Hepatocyte (in vitro differentiated cells): Measurements from ENCODE around the gene CCDC183. TPM values are rescaled to one million over a fixed set of nuclear protein-coding genes. Genes with fewer than 3 reads are reported as not detected.
"Not testable (repeated sequence)": the region's sequence is repeated elsewhere in the genome, so short reads cannot be mapped to it uniquely, and the experiment has no call there.

Experiments
- DNase-seq: peaks from one replicate; pipeline ENCODE4 v3.0.0-alpha.2; 2016; ENCODE audit warnings: low spot score
- H2AFZ ChIP-seq: fragments of 200-600 bp; sonication (generic); 2 replicates; pipeline ENCODE4 v1.6.0; 2016; ENCODE audit warnings: antibody characterized with exemption, mild to moderate bottlenecking
- H3K27ac ChIP-seq: fragments of 200-600 bp; sonication (generic); 2 replicates; pipeline ENCODE4 v1.5.1; 2016; ENCODE audit warnings: mild to moderate bottlenecking
- H3K27me3 ChIP-seq: fragments of 200-600 bp; sonication (generic); 2 replicates; pipeline ENCODE4 v1.6.1; 2016
- H3K36me3 ChIP-seq: fragments of 200-600 bp; sonication (generic); replicated peaks from 2 replicates; pipeline ENCODE4 v1.5.1; 2016; ENCODE audit warnings: low read depth; ENCODE audit not compliant: insufficient read depth
- H3K4me1 ChIP-seq: fragments of 200-600 bp; sonication (generic); 2 replicates; pipeline ENCODE4 v1.5.1; 2016; ENCODE audit warnings: mild to moderate bottlenecking, moderate library complexity; ENCODE audit not compliant: insufficient read depth
- H3K4me2 ChIP-seq: fragments of 200-600 bp; sonication (generic); 2 replicates; pipeline ENCODE4 v1.6.0; 2016
- H3K4me3 ChIP-seq: fragments of 200-600 bp; sonication (generic); 2 replicates; pipeline ENCODE4 v1.5.1; 2016; ENCODE audit warnings: mild to moderate bottlenecking
- H3K79me2 ChIP-seq: fragments of 200-600 bp; sonication (generic); 2 replicates; pipeline ENCODE4 v1.6.0; 2017; ENCODE audit warnings: mild to moderate bottlenecking
- H3K9me2 ChIP-seq: fragments of 200-600 bp; sonication (generic); replicated peaks from 2 replicates; pipeline ENCODE4 v1.6.0; 2017; ENCODE audit warnings: mild to moderate bottlenecking; ENCODE audit not compliant: insufficient read depth
- H3K9me3 ChIP-seq: fragments of 200-600 bp; sonication (generic); 2 replicates; pipeline ENCODE4 v1.5.1; 2016; ENCODE audit warnings: low read depth, mild to moderate bottlenecking
- H4K20me1 ChIP-seq: fragments of 200-600 bp; sonication (generic); 2 replicates; pipeline ENCODE4 v1.6.0; 2016; ENCODE audit warnings: mild to moderate bottlenecking; ENCODE audit not compliant: insufficient read depth, poor library complexity, severe bottlenecking
- CTCF ChIP-seq: fragments of 200-600 bp; sonication (generic); IDR thresholded peaks from 2 replicates; pipeline ENCODE4 v1.5.1; 2016; ENCODE audit warnings: antibody characterized with exemption, mild to moderate bottlenecking; ENCODE audit not compliant: poor library complexity
- EZH2 ChIP-seq: fragments of 200-600 bp; sonication (generic); IDR thresholded peaks from 2 replicates; pipeline ENCODE4 v1.6.1; 2016; ENCODE audit warnings: antibody characterized with exemption, mild to moderate bottlenecking, borderline replicate concordance
- EZH2phosphoT487 ChIP-seq: fragments of 200-600 bp; sonication (generic); IDR thresholded peaks from one replicate; pipeline ENCODE4 v1.6.1; 2018; ENCODE audit warnings: antibody characterized with exemption, mild to moderate bottlenecking, low read depth, moderate library complexity; ENCODE audit not compliant: unreplicated experiment, severe bottlenecking
- WGBS: methylation state at CpG from one replicate; pipeline ENCODE4 v1.1.6; 2016; ENCODE audit warnings: low lambda C conversion rate; ENCODE audit errors: missing lambda C conversion rate; 5-methylcytosine and 5-hydroxymethylcytosine counted together
- polyA plus RNA-seq: library from polyadenylated mRNA; unstranded; fragments of >200 nt; fragmentation: Nextera tagmentation; extraction: Ambion mirVana; gene quantifications from 2 replicates; pipeline ENCODE4 v1.2.1, GENCODE V29; 2016
- total RNA-seq: library from RNA; depleted of rRNA; stranded (reverse); fragments of >200 nt; gene quantifications from 2 replicates; pipeline ENCODE4 v1.2.3, GENCODE V29; 2014

CCDC183 gene
- total and polyA plus RNA-seq, 2 experiments from 2014 or later = 17.7 to 32.1 TPM

- 66% methylated on average over 26 of the region's 28 CpGs for WGBS
- Histone ChIP-seq H3K27ac (peak overlapping the region; percentile 84), H3K4me3 (no peak overlapping the region), H3K4me2 (peak overlapping the region; percentile 27), H2AFZ (no peak overlapping the region), H3K9me2 (no peaks in the 10 kb centered on the region), H3K4me1 (peaks cover 37% of the 10 kb centered on the region), H3K79me2 (no peaks in the 10 kb centered on the region), H4K20me1 (peaks cover 5% of the 10 kb centered on the region), H3K36me3 (no peaks in the 10 kb centered on the region), H3K9me3 (no peaks in the 10 kb centered on the region), H3K27me3 (no peaks in the 10 kb centered on the region)
- DNase-seq = peak; percentile 88
- TF ChIP-seq CTCF (no peak), EZH2 (no peak), EZH2phosphoT487 (no peak)
These were observed 44.9 kb downstream of the CCDC183 start for GRCh38 chr9:136840877-136841645.

DNA sequence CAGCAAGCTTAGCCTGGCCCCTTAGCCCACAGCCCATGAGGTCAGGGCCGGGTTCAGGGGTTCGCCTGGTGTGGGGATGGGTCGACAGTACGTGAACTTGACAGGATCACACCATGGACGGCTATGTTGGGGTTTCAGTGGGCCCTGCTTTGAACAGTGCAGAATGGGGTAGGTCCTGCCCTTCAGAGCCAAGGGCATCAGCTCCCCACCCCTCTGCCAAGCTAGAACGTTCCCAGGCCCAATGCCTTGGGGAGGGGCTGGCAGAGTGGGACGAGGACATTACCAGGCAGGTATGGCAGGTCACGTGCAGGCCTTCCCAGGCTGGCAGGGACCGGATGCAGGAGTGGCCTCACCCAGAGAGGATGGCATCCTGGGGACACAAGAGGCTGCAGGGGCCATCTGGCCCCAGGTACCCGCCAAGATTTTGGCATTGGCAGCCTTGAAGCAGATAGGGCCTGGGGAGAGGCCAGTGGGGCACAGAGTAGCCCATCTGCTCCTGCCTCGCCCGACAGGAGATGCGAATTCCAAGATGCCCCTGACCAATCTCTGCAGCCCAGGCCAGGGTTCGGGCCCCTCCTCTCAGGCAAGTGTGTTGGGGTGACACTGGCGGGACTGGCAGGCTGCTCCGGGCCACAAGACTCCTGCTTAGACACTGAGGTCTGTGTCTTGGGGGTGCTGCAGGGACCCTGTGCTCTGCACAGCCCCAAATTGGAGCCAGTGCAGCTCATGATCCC, 45.7 kb downstream of the CCDC183 start:
- H3K27me3 ChIP-seq, H4K20me1 ChIP-seq, H3K4me3 ChIP-seq, H2AFZ ChIP-seq, H3K9me2 ChIP-seq, DNase-seq, H3K36me3 ChIP-seq, H3K79me2 ChIP-seq, H3K9me3 ChIP-seq: not testable (repeated sequence)
- peaks cover 37% of the 10 kb centered on the region for H3K4me1 ChIP-seq
- peak overlapping the region; percentile 97 for H3K4me2 ChIP-seq
- WGBS = 64% methylated on average over 16 of the region's 16 CpGs
- peak overlapping the region; percentile 63 for H3K27ac ChIP-seq

GRCh38 chr9:136842380-136842948, 46.3 kb downstream of the CCDC183 start, which contains the start of gene AJM1:
TSS of gene AJM1 (plus strand) at chr9:136842478. CDS start at chr9:136844415, 1,937 bp downstream.
- H2AFZ ChIP-seq, H3K36me3 ChIP-seq, H3K27me3 ChIP-seq, H3K79me2 ChIP-seq, H4K20me1 ChIP-seq, H3K9me2 ChIP-seq, H3K9me3 ChIP-seq: not testable (repeated sequence)
- Histone ChIP-seq H3K27ac (peak within 1 kb of the TSS; percentile 87), H3K4me3 (peak within 1 kb of the TSS; percentile 29), H3K4me1 (peaks cover 37% of the 10 kb centered on the region), H3K4me2 (peak within 1 kb of the TSS; percentile 97)
- 7% methylated on average over 22 of the region's 27 CpGs for WGBS
- peak; percentile 89 for DNase-seq
- peak; percentile 78 for TF ChIP-seq CTCF

DNA sequence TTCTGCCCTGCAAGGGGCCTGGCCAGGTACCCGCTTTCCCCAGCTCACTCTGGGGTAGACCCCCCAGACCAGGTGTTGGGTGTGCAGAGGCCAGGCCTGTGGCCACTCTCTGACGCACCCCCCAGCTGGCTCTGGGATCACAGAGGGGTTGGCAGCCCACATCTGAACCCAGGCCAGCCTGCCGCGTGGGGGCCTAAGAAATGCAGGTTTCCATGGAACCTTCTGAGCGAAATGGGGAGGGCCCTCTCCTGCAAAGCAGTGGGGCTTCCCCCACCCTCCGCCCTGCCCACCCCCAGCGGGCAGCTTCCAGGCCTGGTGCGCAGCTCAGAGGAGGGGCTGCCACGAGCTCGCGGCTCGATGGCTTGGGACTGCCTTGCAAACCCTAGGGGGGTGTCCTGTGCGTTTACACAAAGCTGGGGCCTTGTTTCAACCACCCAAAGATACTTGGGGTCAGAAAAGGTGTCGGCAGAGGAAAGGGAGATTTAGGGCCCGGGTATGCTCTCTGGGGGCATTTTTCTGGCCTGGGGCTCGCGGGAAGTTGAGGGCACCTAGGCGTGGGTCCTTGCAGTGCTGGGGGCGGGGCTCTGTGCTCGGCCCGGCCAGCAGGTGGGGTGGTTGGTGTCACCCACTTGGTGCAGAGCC, 47.1 kb downstream of the CCDC183 start:
- H3K27me3 ChIP-seq, H3K9me3 ChIP-seq, H4K20me1 ChIP-seq, H3K79me2 ChIP-seq, H3K4me3 ChIP-seq, H3K36me3 ChIP-seq, H2AFZ ChIP-seq, H3K9me2 ChIP-seq, DNase-seq: not testable (repeated sequence)
- Histone ChIP-seq H3K4me2 (peak overlapping the region; percentile 97), H3K27ac (peak overlapping the region; percentile 60), H3K4me1 (peaks cover 37% of the 10 kb centered on the region)
- 76% methylated on average over 15 of the region's 21 CpGs for WGBS
